ENCODE data around the gene LIN37.

- no peak for TF ChIP-seq POLR2AphosphoS5 (IDR thresholded peaks at IDR 0.05; ENCODE audit: low read depth, low read length)
- no peak for TF ChIP-seq REST (IDR thresholded peaks at IDR 0.05; ENCODE audit: insufficient read depth in 1 of 2, low read depth in 2 of 2, low read length in 2 of 2)
- no peak for TF ChIP-seq TAF1 (IDR thresholded peaks at IDR 0.05; ENCODE audit: borderline replicate concordance, insufficient read depth, low read length)
- TF ChIP-seq FOXP2 (optimal IDR thresholded peaks at IDR 0.05; ENCODE audit: borderline replicate concordance, extremely low read depth, extremely low read length, insufficient read depth) = no peak
Measured at GRCh38 chr19:35768082-35768421, 19.7 kb downstream of the LIN37 start.
